SU-DHL-6 (cell line): ENCODE data around the gene PPP1R13B.

Source experiments
- CTCF ChIP-seq: fragments of 200-600 bp; sonication (generic); IDR thresholded peaks from one replicate; pipeline ENCODE4 v1.5.1; 2017; ENCODE audit warnings: antibody characterized with exemption, mild to moderate bottlenecking, low read length, moderate library complexity; ENCODE audit not compliant: insufficient read depth, poor library complexity, severe bottlenecking
- EZH2phosphoT487 ChIP-seq: fragments of 200-600 bp; sonication (generic), shearing (Covaris generic); conservative IDR thresholded peaks from 2 replicates; pipeline ENCODE4 v1.6.1; 2018; ENCODE audit warnings: mild to moderate bottlenecking, antibody characterized with exemption, low read length, moderate library complexity, mixed read lengths

GRCh38 chr14:103806805-103807204 is 40.6 kb downstream of the PPP1R13B start:
- no peak for TF ChIP-seq CTCF
- TF ChIP-seq EZH2phosphoT487, result no peak
